Hepatic stellate cell (primary cell): ENCODE measurements around the gene ERC2.

ENCODE experiments used
- DNase-seq: peaks from one replicate; pipeline ENCODE4 v3.0.0; 2011; ENCODE audit warnings: low spot score

ERC2 gene

GRCh38 chr3:56366641-56367162 is 101.6 kb downstream of the ERC2 start:
- no peak for DNase-seq

GRCh38 chr3:56365905-56366640 is 102.2 kb downstream of the ERC2 start:
- DNase-seq: no peak

- DNase-seq: no peak
Measured at GRCh38 chr3:56364665-56365064, 103.6 kb downstream of the ERC2 start.

GRCh38 chr3:56363720-56364119 is 104.5 kb downstream of the ERC2 start:
- DNase-seq: no peak

GRCh38 chr3:56361731-56362130 is 106.5 kb downstream of the ERC2 start:
- no peak for DNase-seq

GRCh38 chr3:56357266-56357665 is 111.0 kb downstream of the ERC2 start:
- DNase-seq: no peak

GRCh38 chr3:56356808-56357207 is 111.5 kb downstream of the ERC2 start:
- DNase-seq: no peak

- DNase-seq: no peak
Measured at GRCh38 chr3:56355570-56356185, 112.6 kb downstream of the ERC2 start.

GRCh38 chr3:56351537-56351936 is 116.7 kb downstream of the ERC2 start:
- DNase-seq: no peak

GRCh38 chr3:56347219-56347871 is 120.9 kb downstream of the ERC2 start:
- DNase-seq: no peak

GRCh38 chr3:56342475-56342874 is 125.8 kb downstream of the ERC2 start:
- no peak for DNase-seq

GRCh38 chr3:56339671-56340070 is 128.6 kb downstream of the ERC2 start:
- DNase-seq: no peak

GRCh38 chr3:56339244-56339643 is 129.0 kb downstream of the ERC2 start:
- DNase-seq: no peak

GRCh38 chr3:56336023-56336422 is 132.2 kb downstream of the ERC2 start:
- DNase-seq: no peak

GRCh38 chr3:56324473-56324872 is 143.8 kb downstream of the ERC2 start:
- no peak for DNase-seq

- peak; percentile 14 for DNase-seq
Measured at GRCh38 chr3:56323986-56324420, 144.3 kb downstream of the ERC2 start.

GRCh38 chr3:56322862-56323261 is 145.4 kb downstream of the ERC2 start:
- no peak for DNase-seq

- no peak for DNase-seq
Measured at GRCh38 chr3:56321892-56322291, 146.4 kb downstream of the ERC2 start.

GRCh38 chr3:56321383-56321782 is 146.9 kb downstream of the ERC2 start:
- no peak for DNase-seq

GRCh38 chr3:56320883-56321282 is 147.4 kb downstream of the ERC2 start:
- no peak for DNase-seq

GRCh38 chr3:56318891-56319290 is 149.4 kb downstream of the ERC2 start:
- no peak for DNase-seq

GRCh38 chr3:56316944-56317343 is 151.3 kb downstream of the ERC2 start:
- DNase-seq: no peak

GRCh38 chr3:56314842-56315241 is 153.4 kb downstream of the ERC2 start:
- no peak for DNase-seq
